ENCODE measurements around the gene GPC5.
"Not testable (repeated sequence)": the region's sequence is repeated elsewhere in the genome, so short reads cannot be mapped to it uniquely, and the experiment has no call there.

Gene GPC5

DNA sequence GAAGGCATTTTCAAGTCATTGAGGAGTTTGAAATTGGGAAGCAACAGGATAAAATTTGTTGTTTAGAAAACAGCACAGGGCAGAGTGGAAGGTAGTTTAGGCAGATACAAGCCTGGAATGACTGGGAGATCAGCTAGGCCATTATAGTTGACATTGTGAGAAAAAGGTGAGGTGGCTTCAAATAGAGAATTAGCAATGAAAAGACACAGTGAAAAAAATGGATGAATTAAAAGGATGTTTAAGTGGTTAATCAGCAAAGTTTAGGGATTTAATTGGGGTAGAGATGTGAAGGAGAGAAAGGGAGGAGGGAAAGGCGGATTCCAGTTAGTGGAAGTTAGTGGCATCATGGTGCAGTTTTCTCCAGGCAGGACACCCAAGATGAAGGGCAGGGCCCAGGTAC, 1257.7 kb downstream of the GPC5 start:
- DNase-seq (ENCODE audit: low read depth in 2 of 2): no peak

DNA sequence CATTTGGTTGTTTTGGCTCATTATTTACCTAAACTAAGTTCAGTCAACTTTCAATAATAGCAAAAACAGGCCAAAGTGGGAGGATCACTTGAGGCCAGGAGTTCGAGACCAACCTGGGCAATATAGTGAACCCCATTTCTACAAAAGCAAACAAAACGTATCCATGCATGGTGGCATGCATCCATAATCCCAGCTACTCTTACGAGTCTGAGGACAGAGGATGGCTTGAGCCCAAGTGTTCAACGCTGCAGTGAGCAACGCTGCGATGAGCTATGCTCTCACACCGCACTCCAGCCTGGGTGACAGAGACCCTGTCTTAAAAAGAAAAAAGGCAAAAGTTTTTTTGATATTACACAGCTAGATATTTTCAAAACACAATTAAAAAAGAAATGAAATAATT, 1258.2 kb downstream of the GPC5 start:
- no peak for DNase-seq (ENCODE audit: low read depth in 2 of 2)

DNA sequence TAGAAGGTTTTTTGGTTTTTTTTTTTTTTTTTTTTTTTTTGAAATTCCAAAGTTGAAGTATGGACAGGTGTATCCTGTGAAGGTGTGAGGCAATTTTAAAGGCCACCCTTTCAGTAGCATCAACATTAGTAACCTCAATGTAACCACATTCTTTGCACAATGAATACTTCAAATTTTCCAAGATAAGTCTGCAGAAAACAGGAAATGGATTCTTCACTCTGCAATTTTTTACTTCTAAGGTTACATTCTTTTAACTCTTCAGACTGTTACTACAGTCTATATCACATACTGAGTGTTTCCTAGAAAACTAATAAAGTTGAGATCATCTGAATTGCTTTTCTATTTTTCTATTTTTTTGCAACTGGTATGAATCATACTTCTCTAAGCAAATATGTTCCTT, 1259.1 kb downstream of the GPC5 start:
- DNase-seq (ENCODE audit: low read depth in 2 of 2): no peak

DNA sequence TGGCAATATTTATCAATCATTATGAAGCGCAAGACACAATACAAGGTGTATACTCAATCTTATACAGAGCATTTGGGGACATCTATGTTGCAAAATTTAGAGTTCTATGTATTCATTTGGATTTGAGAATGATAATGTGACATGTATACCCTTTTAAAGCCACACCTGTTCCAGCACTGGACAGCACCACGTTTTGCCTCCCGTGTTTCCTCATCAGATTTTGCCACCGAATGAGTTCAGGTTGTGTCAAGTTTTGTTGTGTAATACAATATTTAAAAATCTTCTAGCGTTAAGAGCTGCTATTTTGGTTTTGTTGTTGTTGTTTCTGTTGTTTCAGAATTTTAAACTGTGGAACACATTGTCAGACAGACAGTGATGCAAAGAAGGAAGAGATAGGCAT, 1259.9 kb downstream of the GPC5 start:
- no peak for DNase-seq (ENCODE audit: low read depth in 2 of 2)

DNA sequence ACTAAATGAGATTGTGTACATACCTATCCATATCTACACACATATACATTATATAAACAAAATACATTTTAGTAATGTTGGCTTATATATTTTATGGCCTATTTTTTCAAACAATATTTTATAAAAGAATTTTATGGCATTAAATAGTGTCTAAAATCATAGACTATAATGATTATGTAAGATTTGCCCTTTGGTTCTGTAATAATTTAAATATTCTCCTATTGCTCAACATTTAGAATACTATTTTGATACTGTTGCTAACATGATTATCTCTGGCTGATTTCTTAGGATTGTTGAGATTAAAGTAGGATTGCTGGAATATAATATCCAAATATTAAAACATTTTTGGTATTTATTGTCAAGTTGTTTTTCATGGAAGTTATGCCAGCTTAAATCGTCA, 1263.0 kb downstream of the GPC5 start:
- no peak for DNase-seq (ENCODE audit: low read depth in 2 of 2)

DNA sequence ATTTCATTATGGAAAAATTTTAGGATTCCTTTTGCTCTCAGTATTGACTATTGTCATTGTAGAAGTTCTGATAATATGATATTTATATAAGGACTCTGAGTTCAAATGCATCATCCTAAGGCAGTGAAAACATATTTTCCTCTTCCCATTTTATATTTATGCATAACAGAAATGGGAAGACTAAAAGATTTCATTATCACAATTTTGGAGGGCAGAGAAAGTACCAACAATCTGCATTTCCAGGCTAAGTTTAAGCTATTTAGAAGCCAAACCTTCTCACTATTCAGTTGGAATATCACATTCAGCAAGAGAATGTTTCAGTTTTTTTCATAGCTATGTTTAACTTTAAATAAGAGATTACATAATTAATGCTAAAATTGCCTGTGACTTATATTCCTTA, 1269.7 kb downstream of the GPC5 start:
- DNase-seq (ENCODE audit: low read depth in 2 of 2): no peak

DNA sequence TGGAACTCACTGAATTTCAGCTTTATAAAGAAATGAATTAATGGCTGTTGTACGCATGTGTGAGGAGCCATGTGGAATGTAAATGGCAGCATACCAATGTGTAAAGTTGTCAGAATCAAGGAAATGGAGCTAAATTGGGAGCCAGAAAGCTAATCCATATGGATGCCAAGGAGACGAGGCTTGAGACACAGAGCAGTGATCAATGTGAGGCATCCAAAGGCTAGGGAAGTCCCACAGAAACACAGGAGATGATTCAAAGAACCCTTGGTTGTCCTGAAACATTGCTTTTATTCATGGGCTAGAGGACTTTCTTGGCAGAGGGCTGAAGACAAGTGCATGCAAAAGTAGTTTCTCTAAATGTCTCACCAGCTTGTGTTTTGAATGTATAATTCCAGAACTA, 1271.7 kb downstream of the GPC5 start:
- DNase-seq (ENCODE audit: low read depth in 2 of 2): no peak

DNA sequence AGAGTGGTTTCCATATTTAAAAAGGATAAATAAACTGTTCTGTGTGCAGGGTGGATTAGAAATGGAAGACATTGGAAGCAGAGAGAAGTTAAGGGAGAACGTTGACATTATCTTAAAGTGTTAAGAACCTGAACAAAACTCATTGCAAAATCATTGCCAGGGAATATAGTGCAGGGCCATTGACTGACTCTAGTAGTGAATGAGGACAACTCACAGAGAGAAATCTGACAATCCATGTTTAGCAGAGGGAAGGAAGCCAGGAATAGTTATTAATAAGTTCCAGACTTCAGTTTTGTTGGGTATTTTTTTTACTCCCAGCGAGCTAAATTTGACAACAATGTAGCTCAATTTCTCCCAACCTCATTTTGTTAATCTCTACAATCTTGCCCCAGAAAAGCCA, 1273.4 kb downstream of the GPC5 start:
- DNase-seq (ENCODE audit: low read depth in 2 of 2): no peak

DNA sequence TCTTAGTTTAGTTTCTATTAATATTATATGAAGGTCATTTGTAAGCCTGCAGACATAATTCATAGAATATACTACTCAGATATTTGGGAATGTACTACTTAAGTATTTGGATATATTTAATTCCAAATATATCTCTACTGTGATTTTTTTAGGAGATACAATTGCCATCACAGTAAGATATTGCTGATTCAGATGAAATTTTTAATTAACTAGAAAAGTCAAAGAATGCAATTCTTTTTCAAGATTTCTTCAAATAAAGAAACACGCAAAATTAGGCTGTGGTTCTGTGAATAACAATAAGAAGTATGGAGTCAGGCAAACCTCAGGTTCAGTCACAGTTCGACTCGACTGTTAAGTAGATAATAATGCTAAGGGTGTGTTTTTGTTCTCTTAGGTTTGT, 1277.8 kb downstream of the GPC5 start:
- no peak for DNase-seq (ENCODE audit: low read depth in 2 of 2)

DNA sequence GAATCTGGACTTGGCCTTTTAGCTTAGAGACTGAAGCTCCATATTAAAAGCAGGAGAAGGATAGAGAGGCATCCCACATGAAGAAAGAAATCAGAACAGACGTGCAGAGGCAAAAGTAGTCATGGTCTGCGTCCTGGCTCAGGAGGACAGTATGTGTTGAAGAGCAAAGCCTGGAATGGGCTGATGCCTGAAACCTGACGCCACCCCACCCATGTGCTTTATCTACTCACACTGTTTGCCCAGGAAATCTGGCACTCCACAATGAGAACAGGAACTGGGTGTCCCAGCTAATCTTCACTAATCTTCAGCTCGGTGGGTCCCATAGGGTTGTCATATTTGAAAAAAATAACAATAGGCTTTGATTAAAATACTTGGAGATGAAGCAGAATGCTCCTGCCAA, 1279.2 kb downstream of the GPC5 start:
- DNase-seq (ENCODE audit: low read depth in 2 of 2): no peak

DNA sequence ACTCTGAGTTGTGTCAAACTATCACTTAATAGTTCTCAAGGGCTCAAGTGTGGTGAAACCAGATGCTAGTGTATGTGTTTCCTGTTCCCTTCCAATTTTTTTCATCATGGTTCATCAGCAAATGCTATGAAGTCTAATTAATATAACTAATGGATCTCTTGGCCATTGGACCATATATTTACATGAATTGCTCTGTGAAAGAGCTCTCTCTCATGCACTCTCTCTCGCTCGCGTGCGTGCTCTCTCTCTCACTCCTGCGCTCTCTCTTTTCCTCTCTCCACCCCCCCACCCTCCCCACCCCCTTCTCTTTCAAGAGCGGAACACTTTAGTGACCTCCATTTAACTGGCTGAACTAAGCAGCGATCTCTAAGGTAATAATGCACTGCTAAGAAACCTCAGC, 1281.2 kb downstream of the GPC5 start:
- no peak for DNase-seq (ENCODE audit: low read depth in 2 of 2)

DNA sequence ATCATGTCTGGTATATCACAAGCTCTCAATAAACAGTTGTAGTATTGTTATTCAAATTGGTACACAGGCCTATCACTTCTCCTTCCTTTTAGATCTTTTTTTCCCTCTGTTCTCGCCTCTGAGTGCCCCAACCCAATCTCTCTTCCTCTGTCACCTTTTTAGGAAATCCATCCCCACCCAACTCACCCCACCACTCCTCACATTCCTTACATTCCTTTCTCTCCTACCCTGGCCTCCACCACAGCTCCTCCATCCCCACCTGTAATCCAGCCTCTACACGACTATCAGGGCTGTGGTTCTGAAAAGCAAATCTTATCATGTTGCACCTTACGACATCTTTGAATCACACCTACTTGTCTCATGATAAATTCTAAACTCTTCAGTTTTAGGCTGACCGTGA, 1282.8 kb downstream of the GPC5 start:
- no peak for DNase-seq (ENCODE audit: low read depth in 2 of 2)

DNA sequence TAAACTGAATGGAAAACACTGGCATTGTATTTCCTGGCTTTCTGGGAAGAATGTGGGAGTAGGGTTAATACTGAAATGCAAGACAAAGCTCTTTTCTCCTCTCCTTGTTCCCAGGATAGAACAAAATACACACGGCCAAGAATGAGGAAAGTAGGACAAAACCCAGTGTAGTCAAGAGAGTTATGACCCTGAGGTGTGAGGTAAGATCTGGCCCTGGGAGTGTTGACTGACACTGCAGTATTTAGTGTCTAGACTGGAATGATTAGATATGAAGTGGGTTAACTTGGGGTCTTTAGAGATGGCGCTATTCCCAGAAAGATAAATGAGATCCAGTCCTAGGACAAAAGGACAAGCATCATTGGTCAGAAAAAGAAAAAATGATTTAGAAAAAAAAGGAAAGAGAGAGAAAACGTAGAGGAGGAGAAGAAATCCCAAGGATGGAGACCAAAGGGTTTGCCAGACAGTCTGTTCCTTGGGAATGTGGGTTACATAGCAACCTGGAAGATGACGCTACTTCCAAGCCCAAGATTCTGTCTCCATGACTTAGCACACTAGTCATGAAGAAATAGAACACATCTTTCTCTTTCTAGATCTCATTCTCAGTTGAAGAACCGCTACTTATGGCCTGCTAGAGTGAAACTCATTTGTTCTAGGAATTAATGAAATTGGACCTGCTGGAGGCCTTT, 1284.6 kb downstream of the GPC5 start:
- DNase-seq (ENCODE audit: low read depth in 2 of 2): no peak

DNA sequence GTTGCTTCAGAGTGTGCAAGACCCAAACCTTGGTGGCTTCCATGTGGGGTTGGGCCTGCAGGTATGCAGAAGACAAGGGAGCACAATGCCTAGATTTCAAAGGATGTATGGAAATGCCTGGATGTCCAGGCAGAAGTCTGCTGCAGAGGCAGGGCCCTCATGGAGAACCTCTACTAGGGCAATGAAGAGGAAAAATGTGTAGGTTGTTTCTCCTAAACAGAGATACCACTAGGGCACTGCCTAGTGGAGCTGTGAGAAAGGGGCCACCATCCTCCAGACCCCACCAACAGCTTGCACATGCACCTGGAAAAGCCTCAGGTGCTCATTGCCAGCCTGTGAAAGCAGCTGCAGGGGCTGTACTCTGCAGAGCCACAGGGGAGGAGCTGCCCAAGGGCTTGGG, 1295.6 kb downstream of the GPC5 start:
- DNase-seq (ENCODE audit: low read depth in 2 of 2): no peak

DNA sequence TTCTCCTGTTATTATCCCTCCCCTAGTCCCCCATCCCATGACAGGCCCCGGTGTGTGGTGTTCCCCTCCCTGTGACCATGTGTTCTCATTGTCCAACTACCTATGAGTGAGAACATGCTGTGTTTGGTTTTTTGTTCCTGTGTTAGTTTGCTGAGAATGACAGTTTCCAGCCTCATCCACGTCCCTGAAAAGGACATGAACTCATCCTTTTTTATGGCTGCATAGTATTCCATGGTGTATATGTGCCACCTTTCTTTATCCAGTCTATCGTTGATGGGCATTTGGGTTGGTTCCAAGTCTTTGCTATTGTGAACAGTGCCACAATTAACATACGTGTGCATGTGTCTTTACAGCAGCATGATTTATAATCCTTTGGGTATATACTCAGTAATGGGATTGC, 1297.4 kb downstream of the GPC5 start:
- DNase-seq (ENCODE audit: low read depth in 2 of 2): not testable (repeated sequence)

DNA sequence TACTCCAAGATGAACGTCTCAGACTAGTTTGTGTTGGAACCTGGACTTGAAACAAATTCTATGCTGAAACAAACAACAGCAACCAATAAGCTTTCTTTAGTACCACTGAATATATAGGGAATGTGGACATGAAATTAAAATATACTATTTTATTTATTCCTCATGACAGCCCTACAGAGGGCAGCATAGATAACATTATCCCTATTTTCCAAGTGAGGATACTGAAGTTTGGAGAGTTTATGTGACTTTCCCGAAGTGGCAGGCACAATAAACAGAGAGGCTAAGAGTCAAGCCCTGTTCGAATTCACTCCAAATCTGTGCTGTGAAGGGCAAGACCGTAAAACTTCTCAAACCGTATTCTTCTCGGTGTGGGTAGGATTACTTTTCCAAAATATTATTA, 1318.3 kb downstream of the GPC5 start:
- DNase-seq (ENCODE audit: low read depth in 2 of 2): no peak

DNA sequence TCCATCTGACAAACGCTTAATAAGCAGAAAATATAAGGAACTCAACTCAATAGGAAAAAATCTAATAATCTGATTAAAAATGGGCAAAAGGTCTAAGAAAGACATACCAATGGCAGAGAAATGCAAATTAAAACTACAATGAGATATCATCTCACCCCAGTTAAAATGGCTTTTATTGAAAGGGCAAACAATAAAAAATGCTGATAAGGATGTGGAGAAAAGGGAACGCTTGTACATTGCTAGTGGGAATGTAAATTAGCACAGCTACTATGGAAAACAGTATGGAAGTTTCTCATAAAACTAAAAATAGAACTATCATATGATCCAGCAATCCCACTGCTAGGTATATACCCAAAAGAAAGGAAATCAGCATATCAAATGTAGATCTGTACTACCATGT, 1319.4 kb downstream of the GPC5 start:
- DNase-seq (ENCODE audit: low read depth in 2 of 2): no peak

DNA sequence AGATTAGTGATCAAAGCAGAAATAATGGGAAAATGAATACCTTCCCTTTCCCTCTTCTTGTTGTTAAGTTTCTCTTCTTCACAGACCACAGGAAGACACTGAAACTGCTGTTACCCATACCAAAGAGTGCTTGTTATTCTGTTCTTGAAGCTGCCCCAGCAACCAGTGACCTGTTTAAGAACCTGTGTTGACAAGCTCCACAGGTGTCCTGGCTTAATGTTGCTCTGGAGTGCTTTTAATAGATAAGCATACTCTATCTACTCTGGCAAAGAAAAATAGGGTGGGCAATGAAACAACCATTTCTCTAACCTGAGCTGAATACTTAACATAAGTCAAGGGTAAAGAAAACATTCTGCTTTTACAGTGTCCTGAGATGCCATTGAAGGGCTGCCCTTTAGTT, 1321.4 kb downstream of the GPC5 start:
- no peak for DNase-seq (ENCODE audit: low read depth in 2 of 2)

DNA sequence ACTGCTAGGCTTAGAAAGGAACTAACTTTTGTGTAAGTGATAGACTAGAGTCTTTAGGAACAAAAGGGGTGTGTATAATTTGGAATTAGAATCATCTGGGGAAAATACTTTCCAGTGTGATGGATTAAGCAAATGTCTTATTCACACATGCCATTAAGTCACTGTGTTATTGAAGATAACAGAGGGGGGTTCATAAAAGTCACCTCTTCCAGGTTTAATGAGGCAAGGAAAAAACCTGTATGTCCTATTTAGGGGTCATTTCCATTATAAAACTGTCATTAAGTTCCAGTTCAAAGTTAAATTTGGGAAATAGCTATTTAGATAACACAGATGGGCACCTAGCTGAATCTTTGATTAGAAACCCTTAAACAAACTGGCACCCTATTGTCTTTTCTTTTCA, 1323.2 kb downstream of the GPC5 start:
- no peak for DNase-seq (ENCODE audit: low read depth in 2 of 2)

DNA sequence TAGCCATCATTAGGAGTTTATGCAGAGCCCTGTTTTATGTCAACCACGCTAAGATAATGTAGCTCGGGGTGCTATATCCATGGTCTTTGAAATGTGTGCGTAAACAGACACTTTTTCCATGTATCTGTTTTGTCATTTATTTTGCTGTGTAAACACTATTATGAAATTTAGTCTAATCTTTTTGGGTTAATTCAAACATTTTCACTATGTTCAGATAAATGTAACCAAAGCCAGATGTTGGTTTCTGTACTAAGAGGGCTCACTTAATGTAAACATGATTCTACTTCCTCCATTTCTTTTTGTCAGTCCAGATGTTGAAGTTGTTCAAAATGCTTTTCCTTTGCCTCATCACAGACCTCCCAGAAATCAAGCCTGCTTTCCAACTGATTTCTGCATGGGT, 1328.7 kb downstream of the GPC5 start:
- no peak for DNase-seq (ENCODE audit: low read depth in 2 of 2)

DNA sequence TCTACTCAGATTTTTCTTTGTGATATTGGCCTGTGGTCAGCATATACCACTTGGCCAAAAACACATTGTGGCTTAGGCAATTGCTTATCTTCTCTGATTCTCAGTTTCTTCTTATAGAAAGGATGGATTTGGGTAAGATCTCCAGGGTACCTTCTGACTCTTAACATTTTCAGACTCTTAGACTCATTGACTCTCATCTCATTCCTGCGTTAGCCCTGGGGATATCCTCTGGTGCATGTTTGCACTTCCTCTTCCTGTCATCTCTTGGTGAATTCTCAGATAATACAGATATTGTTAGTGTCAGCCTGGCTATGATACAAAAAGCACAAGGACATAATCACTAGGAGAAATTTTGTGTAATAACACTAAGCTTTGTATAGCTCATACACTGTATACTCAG, 1335.6 kb downstream of the GPC5 start:
- no peak for DNase-seq (ENCODE audit: low read depth in 2 of 2)

DNA sequence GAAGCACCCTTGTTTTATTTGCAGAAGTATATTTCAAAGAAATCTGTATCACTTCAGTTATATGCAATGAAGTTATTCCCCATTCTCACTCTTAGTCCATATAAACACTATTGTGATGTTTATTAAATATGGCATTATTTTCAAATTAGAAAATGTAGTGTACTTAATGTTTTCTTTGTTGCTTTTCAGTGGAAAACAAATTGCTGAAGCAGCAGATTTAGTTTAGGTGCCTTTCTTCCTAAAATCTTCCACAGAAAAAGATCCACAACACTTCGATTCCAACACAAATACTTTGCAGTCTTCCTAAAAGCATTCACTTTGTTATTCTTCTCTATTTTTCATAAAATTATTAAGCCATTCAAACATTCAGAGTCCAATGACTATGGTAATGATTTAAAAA, 1336.1 kb downstream of the GPC5 start:
- no peak for DNase-seq (ENCODE audit: low read depth in 2 of 2)

DNA sequence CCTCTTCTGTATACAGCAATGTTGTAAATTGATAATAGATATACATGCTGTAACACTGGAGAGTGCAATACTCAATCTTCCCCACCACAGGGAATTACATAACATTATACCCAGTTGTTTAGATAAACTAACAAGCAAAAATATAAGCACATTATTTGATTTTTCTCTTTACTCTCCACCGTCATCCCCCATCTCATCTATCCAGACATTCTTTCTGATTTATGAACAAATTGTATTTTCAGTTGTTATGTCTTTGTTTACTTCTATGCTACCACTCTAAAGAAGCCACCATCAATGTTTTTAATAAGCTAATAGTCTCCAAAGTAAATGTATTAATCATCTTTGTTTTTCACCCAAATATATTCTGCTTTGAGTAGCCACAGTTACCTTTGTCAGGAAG, 1337.5 kb downstream of the GPC5 start:
- no peak for DNase-seq (ENCODE audit: low read depth in 2 of 2)

DNA sequence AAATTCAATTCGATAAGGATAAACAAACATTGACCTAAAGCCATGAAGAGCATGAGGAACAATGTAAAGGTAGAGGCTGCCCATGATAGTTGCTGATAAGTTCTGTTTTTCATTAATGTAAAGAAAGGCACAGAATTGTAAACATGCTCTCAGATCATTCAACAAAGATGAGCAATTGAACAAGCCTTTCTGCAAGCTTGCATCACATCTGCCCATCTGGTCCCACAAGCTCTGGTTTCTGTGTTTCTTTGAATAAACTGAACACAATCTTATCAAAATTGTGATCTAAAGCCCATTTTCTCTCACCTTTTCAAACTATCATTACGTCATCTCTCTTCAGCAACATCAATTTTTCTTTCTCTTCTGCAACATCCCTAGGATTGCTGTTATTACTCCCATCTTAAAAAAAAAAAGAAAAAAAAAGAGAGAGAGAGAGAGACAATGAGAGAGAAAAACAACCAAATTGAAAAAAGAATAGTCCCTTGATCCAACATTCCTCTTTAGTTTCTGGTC, 1340.9 kb downstream of the GPC5 start:
- no peak for DNase-seq (ENCODE audit: low read depth in 2 of 2)
